Measurements from ENCODE around the gene VAC14.

The VAC14 gene

DNA sequence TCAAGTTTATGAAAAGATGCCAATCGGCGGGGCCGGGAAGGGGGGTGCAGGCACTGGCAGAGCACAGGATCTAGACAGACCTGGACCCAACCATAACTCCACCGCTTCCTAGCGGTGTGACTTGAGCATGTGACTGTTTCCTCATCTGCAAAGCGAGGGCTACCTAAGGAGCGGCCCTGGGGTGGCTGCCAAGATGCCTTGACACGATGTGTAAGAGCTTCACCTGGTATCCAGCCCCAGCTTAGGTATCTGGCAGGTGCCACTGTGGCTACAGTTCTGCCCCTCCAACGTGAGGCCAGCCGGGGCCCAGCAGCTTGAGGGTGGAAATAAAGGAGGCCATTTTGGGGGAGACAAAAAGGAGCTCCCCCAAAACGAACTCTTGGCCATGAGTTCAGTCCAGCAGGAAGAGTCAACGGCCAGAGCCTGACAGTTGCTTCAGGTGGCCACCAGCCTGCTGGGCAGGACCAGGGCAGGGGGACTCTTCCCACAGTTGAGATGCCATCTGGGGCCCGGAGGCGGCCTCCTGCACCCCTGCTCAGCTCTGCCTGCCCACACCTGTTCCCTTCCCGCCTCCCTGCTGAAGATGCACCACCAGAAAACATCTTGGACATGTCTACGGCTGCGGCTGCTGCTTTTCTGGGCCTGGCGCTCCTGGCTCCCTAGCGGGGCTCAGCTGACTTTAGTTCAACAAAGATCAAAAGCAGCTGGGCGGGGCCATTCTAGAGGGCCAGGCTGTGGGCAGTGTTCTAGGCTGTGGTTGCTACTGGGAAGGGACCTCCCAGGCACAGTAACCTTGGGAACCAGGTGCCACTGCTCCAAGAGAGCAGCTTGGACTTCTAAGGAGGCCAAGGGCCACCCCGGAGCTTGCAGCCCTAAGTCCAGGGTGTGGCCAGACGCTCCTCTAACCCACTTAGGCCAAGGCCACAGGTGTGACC, 111.7 kb downstream of the VAC14 start:
- DNase-seq: no peak

DNA sequence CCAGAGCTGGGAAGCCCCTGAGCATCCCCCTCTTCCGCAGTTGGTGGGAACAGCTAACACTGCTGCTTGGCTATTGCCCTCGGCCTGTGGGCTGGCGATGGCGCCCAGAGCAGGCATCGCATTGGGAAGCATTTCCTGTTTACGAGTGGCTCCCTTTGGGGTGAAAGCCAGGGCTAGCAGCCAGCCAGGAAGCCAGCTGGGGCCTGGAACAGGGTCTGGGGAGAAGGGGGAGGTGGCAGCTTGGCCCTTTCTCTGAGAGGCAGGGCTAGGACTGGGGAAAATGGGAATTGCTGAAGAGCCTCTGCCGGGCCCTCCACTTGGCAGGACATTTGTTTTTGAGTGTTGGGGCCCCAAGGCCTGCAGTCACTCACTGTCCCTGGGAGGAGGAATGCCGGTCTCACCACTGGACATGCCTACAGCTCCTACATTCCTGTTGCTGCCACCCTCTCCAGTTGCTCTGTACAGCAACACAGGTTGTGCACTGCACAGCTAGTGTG, 112.7 kb downstream of the VAC14 start:
- DNase-seq: no peak

DNA sequence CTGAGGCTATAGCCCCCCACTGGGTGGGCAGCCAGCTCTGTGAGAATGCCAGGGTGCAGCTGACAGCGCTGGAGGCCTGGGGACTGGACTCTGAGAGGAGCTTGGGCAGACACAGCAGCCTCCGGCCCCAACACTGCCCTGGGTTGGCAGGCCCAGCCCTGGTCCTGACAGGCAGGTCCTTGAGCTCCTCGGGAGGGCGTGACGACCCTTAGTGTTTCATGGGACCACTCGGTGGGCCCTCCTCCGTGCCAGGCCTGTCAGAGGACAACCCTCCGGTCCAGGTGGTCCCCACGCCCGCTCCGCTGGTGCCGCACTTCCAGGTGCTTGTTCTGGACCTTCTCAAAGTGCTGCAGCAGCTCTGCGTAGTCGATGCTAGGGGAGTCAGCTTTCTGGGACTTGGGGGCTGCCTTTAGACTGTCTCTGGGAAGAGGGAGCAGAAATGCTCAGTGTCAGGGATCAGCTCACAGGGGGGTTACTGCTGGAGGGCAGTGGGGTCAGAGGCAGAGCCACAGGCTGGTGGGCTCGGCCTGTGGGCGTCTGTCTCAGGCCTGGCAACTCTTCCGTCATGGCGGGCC, 113.2 kb downstream of the VAC14 start:
- DNase-seq: no peak

DNA sequence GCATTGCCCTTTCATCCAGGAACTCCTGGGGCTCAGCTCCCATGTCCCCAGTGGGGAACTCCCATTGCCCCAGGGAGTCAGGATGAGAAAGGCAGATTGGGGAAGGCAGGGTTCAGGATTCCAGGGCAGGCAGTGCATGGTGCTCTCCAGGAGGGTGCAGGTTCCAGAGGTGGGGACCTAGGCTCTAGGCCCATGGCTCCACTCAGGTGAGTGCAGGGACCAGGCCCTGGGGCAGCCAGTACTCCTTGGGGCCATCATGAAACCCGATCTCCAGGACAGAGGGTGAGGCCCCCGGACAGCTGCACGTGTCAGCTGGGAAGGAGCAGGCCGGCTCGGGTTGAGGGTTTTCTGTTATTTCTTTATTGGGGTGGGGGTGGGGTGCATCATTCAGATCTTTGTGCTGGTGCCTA, 113.9 kb downstream of the VAC14 start:
- no peak for DNase-seq

DNA sequence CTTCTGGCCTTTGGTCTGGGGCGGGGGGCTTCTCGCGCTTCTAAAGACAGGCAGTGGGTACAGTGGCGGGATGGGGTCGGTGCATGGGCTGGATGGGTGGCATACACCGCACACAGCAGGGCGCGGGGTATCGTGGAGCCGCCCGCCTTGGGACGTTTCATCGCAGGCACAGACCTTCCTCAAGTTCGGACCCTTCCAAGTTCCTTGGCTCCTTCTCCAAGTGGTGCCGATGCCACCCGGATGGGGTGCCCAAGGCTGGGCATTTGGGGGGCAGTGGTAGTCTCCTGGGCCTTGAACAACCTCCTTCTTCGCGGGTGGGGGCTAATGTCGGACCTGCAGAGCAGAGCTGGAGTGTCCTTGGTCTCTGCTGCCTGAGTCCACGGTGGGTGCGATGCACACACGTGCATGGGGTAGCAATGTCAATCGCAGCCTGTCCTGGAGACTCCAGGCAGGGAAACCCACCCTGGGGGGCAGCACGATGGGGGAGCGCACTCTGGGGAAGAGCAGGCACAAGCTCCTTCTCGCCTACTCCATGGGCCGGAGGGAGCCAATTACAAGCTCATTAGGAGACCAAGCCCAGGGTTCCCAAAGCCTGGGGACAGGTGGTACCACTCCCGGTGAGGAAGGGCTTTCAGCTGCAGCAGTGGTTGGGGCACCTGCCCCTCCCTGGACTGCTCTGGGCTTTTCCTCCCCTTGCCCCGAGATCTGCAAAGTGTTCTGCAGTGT, 114.4 kb downstream of the VAC14 start:
- DNase-seq: no peak

DNA sequence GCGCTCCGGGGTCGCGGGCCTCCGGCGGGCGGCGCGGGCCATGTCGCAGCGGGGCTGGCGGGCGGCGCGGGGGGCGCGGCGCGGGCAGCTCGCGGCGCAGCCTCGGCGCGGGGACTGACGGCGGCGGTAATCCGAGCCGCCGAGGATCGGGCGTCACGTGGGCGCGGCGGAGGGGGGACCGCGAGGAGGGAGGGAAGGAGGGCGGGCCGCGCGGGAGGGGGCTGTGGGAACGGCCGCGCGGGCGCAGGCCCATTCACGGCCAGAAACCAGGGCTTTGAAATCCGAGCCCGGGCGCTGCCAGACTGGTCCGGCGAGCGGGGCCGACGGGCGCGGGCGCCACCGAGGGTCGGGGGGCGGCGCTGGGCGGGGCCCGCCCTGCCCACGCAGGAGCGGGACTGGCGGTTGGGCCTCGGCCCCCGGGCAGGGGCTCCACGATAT, 115.0 kb downstream of the VAC14 start, which contains the start of gene MTSS2:
Gene MTSS2 (minus strand): TSS at position 116 of the 438 bp plus-strand sequence. CDS start 262 bp downstream, outside the sequence.
- DNase-seq: no peak

DNA sequence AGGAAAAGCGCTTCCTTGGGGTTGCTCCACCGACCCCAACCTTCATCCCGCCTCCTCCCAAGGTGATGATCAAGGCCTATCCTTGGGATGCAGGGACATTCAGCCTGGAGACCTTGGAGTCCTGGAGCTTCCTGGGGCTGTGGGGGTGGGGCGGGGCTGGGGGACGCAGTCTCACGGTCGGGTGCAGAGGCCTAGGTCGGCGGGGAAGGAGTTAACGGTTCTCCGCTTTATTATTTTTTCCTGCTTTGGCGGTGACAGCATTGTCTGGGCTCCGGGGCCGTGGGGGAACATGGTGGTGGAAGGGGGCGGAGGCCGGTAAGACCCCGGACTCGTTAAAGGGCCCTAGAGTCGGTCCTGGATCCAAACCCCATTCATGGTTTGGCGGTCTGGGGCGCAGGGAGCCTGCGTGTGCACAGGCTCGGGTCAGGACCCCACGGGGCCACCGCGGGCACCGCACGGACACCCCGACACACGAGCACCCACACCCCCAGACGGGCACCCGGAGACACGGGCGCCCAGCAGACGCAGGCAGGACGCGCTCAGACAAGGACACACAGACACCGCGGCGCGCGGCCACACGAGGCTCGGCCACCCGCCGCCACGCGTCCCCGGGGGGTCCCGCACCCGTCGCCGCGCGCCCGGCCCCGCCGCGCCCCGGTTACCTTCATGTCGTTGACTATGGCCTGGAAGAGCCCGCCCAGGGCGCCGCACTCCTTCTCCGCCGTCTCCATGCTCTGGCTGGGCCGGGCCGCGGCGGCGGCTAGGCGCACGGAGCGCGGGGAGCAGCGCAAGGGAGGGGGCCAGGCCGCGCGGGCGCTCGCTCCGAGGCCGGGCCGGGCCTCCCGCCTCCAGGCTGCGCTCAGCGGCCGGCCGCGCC, 115.7 kb downstream of the VAC14 start:
- DNase-seq: no peak

DNA sequence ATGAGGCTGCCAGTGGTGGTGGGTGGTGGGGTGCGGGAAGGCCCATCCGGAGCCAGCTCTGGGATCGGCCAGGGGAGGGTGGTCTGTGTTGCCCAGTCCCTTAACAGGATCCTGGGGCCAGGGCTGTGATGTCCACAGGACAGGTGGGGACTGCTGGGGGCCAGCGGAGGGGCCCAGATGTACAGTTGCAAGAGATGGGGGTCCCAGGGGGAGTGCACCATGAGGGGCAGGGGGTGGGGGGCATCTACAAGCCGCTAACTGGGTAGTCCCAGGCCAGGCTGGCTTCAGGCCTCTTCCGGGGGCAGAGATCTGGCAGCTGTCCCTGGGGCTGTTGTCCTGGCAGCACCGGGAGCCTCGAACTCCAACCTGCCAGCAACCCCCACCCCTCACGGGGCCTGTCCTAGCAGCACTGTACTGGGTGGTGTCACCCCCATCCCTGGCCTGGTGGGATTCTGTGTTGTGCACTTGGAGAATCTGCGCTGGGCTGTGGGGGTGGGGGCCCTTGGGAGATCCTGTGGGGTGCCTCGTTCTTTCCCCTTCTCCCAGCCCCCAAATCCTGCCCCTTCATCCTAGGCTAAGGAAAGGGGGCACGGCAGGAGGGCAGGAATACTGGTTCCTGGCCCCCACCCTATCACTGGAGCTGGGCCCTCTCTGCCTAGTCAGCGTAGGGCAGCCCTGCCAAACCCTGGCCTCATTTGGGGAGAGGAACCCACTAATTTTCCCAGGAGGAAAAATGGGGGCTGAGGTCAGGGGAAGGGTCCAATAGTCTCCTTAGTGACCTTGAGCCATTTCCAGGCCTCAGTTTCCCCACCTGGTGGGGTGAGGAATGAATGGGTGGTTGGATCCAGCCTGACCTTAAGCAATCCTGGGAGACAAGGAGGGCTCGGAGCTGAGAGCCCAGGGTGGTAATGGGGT, 116.6 kb downstream of the VAC14 start:
- DNase-seq: no peak

DNA sequence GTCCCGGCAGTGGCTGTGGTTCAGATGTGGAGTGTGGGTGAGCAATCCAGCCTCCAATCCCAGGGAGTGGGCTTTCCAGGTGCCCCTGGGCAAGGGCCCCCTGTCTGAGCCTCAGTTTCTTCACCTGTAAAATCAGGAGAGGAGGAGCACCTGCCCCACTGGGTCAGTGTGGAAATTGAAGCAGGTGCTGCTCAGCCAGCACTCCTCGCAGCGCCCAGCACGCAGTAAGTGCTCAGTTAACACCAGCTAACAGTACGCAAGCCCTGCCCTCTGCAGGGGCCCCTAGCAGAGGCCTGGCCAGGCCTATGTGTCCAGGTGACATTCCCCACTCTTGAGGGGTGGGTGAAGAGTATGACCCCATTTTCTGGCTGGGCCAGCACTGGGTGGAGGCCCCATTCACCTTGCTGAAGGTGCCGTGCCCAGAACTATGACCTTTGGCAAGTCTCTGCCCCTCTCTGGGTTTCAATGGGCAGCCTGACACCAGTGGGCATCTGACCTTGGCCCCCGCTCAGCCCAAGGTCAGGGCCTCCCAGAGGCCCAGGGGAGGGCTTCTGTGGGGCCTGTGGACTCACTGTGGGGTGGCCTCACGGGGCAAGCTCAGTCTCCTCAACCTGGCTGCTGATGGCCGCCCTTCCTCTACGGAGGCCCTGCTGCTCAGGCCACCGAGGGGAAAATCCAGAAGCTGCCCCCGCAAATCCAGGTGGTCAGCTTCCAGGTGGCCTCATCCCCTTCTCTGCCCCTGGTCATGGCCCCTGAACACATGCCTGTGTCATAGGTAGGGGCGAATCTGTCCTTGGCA, 117.6 kb downstream of the VAC14 start:
- no peak for DNase-seq

DNA sequence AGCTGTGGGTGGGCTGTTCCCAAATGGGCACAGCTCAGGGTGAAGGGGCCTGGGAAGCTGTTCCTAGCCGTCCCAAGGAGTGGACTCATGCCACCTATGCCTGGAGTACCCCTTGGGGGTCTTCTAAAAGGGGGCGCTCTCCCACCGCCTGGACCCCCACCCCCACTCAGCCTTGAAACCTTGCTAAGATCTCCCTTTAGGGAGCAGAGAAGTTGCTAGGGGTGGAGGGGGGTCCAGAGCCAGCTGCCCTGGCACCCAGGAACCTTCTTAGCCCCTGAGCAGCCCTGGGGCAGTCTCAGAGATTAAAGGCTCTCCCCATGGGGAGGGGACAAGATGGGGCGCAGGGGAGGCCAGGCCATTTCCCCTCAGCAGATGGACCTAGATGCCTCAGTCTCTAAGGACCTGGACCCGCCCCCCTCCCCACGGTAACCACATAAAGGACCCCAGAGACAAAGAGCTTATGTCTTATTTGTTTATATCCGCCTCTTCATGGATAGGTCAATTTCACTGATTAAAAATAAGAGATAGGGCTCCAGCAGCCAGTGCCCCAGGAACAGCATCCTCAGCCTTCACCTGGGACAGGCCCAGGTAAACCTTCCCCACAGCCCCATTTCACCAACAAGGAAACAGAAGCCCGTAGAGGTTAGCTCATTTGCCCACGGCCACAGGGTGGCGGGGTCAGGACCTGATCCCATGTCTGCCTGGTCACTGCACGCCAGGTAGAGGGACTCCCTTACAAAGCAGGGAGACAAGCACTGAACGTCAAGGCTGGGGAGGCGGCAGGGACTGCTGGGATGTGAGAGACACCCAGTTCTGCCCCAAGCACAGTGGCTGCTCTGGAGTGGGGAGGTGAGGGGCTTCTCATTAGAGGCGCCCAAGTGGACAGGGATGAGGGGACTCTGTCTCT, 118.5 kb downstream of the VAC14 start:
- no peak for DNase-seq

DNA sequence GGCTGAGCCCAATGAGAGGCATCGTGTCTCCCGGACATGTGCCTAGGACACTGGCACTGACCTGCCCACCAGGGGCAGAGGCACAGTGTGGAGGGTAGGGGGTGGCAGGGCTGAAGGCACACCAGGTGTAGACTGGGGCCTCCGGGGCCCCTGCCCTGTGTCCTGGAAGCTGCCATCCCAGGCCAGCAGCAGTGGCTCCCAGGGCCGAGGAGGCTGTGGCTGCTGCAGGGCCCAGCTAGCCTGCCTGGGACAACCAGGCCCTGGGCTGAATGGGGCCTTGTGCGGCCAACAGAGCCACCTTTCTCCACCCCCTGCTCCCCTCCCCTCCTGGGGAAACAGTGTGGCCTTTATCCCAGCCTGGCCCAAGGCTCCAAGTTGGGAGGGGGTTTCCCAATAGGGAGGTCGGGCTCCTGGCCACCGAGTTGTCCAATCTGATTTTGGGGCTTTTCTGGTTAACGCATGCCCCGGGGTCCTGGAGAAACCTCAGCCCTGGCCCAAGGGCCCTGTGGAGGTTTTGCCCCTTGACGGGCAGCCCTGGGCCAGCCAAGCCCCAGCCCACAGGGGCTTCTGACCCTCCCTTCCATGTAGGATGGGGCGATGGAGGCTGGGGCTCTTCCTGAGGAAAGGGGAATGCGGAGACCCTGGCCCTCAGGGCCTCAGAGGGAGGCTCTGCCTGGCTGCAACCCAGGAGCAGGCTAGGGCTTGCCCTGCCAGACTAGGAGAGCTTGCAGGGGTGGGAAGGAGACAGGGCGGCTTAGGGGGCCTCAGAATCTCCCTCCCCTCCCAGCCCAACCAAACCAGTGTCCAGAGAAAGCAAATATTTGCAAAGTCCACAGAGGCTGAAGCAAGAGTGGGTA, 119.3 kb downstream of the VAC14 start:
- DNase-seq: no peak

DNA sequence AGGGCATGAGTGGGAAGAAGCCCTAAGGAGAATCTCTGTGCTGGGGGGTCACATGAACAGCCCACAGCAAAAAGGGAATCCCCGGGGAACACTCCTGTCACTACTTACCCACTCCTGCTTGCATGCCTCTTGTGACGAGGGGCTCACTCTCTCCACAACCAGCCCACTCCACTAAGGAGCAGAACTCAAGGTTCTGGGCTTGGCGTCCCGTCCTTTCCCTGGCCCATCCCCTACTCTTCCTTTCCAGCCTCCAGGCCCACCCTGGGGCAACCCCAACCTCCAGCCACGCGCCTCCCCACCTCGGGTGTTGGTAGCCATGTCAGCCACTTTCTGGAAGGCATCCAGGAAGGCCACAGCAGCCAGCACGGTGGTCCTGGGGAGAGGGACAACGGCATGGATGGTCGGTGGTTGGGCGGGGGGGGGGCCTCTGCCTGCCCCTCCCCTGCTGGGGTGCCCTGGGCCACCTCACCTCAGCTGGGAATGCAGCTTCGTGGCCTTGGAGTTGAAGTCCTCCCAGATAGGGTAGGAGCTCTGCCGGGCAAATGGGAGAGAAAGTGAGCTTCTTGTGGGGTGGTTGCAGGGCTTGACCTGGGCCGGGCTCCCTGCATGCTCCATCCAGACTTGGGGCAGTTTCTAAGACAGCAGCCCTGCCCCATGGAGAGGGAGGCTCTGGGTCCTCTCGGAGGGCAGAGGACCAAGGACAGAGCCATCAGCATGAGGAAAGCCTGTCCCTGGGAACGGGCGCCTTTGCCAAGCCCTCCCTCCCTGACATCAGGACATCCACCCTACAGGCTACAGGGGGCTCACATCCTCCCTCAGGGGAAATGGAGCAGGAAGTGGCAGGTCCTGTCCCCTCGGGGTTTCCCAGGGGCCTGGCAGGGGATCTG, 120.2 kb downstream of the VAC14 start:
- no peak for DNase-seq

DNA sequence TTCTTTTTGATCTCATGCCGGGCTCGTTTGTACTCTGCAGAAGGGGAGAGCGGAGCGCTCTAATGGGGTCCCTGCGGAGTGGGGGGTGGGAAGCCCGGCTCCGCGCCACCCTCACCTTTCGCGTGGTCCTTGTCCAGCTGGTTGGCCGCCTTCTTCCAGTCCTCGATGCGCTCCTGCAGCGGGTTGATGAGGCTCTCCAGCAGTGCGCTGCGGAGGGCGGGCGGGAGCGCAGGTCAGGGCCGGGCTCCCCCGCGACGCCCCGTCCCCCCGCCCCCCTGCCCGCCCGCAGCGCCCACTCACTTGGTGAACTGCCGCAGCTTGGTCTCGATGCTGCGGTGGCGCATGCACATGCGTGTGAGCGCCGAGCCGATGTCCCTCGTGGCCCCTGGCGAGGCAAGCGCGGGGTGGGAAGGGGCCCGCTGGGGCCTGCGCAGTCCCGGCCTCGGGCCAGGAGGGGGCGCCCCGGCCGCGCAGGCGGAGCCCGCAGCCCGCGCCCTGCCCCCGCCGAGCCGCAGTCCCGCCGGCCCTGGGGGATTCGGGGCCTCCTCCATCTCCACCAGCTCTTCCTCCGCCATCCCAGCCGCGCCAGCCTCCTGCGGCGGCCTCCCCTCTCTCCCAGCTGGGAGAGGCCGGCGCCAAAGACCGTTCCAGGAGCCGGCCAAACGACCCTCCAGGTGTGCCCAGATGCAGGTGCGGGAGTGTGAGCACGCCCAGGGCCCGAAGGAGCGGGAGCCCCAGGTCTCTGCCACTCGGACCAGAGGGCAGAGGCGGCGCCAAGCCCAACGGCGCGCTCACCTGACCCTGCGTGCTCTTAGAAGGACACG, 121.1 kb downstream of the VAC14 start:
- no peak for DNase-seq

DNA sequence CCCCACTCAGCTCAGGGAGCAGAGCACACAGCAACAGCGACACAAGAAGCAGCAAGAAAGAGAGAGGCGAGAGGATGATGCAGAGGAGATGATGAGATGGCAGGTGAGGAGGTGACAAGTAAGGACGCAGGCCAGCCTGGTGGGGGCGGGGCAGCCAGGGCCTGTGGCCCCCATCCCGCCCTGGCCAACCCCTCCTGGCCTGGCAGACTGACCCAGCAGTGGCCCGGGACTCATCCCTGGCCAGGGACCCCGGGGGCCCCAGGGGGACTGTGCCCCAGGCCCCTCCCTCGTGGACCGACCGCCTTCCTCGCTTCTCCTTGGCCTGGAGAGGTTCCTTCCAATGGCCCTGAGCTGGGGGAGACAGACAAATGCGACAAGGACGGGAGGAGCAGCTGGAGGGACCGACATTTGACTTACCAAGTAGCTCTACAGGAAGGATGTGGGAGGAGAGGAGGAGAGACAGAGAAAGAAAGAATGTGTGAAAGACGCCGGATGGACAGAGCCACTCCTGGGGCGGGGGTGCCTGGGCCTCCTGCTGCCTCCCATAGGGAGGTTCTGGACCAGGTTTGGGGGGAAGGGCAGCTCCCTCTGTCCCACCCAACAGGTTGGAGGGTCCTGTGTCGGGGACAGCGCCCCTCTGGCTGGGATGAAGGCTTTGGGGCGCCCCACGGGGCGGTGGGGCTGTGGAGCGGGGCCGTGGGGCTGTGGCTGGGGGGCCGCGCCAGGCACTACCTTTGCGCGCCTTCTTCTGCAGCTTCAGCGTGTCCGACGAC, 121.9 kb downstream of the VAC14 start:
- DNase-seq: no peak

DNA sequence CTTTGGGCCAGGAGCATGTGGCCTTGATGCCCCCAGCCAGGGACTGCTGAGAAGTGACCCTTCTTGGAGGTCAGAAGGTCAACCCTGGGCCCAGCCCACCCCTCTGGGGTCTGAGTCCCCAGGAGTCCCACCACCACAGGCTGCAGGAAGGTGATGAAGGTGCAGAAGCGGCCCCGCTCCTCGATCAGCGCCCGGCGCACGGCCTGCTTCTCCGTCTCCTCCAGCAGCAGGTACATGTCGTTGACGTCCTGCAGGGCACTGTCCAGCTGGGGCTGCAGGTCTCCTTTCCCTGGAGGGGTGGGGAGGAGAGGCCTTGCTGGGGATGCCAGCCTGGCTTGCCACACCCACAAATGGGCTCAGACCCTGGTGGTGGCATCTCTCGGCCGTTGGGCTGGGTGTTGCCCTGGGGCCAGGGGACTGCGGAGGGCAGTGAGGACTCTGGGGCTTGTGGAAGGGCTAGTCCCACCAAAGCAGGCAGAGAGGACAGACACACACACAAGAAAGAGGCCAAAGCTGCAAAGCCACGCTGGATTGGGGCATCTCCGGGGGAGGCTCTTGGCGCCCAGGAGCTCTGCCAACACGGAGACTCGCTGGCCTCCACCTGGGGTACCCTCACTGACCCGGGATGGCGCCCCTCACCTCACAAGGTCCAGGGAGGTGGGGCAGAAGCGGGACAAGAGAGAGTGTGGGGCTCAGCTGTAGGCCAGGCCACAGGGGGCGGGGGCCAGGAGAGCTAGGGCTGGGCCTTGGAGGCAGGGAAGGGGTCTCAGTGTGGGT, 122.6 kb downstream of the VAC14 start:
- DNase-seq: no peak
